NCI-H345 treated with DMSO at 0.1 percent for 48 hours (cell line): ENCODE data around the gene RAB40C.

ENCODE experiments used
- DNase-seq: peaks from one replicate; lab custom pipeline; 2025; ENCODE audit not compliant: unreplicated experiment; lab: John Stamatoyannopoulos, UW

Gene RAB40C

DNA sequence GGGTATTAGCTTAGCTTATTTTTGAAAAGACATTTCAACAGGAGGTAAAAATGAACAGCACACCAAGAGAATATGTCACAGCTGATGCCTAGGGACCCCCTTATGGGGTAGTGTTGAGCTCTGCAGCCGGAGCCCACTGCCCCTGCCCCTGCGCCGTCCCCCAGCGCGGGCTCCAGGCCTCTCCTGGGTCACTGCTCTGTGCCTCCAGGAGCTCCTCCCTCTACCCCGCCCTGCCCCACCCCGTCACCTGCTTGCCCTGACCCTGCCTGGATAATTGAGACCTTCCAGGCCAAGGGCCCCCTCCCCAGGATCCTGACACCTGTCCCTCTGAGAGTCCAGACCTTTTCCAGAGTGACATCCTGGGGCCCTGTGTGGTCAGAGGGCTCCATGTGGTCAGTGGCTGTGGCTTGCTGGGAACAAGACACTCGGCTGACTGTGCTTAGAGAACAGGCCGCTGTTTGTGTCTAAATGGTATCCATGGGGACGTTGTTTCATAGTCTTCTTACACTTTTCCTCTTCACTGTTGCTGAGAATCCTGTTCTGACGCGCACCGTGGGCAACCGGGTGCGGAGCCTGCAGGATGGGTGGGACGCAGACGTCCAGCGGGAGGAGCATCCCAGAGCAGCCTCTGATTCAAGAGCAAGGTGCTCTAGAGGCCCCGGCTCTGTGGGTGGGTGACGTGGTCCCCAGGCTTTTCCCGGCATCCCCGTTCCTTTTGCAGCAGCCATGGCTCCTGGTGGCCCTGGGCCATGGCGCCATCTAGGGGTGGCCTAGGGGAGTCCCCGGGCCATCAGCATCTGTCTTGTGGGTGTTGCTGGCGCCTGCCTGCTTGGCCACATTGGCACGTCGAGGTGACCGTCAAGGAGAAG lies 20.9 kb downstream of the RAB40C start:
- no peak for DNase-seq

DNA sequence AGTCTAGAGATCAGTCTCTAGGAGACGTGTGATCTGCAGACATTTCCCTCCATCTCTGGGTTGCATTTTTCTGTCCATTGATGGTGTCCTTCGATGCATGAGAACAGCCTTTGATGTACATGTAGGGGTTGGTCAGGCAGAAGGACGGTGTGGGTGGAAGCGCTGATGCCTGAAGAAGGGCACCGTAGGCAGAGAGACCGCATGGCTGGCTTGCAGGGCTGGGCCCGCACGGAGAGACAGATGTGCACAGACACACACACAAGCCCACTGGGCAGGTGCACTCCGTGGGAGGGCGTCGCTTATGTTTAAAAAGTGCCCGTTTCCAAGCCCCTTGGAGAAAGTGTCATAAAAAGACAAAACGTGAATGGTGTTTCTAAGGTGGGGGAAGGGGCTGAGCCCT lies 25.3 kb downstream of the RAB40C start:
- DNase-seq = no peak

DNA sequence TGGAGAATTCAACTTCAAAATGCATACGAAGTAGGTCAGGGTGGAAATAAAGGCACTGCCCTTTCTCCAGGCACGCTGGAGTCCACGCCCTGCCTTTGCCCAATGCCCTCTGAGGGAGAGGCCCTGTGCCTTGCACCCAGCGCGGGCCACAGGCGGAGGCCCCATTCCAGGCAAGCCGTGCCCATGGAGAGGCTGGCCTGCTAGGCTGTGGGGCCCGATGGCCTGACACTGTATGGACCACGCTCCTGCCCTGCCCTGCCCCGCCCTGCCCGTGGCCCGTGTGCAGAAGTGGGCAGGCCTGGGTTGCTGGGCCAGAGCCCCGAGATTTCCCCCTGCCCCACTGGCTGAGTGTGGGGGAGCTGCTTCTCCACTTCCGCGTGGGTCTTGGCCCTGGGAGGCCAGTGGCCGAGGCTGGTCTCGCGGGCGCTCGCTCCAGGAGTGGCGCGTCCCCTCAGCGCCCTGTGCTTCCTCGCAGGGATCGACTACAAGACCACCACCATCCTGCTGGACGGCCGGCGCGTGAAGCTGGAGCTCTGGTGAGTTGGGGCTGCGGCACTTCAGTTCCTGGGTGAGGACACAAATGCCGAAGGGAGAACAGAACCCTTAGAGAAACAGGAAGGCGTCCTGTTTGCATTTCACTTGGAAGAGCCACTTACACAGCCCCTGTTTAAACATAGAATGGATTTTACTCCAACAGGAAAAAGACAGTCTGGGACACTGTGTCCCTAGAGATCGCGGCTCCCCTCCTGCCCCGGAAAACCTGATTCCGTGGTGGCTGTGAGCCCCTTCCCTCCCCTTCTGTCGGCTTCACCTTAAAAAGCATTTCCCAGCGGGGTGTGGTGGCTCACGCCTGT lies 27.1 kb downstream of the RAB40C start:
- DNase-seq = no peak

DNA sequence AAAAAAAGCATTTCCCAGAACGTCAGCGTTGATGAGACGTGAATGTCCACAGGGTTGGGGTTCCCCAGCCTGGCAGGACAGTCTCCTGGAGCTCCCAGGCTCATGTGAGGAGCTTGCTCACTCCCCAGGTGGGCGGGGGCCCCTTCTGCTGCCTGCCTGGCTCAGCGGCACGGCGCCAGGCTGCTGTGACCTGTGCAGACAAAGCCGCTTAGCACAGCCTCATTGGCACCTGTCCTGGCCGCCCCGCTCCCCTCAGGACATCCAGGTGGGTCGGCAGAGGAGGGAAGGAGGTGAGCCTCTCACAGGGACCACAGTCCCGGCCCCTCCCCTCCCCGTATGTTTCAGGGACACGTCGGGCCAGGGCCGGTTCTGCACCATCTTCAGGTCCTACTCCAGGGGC lies 28.0 kb downstream of the RAB40C start:
- DNase-seq = no peak

DNA sequence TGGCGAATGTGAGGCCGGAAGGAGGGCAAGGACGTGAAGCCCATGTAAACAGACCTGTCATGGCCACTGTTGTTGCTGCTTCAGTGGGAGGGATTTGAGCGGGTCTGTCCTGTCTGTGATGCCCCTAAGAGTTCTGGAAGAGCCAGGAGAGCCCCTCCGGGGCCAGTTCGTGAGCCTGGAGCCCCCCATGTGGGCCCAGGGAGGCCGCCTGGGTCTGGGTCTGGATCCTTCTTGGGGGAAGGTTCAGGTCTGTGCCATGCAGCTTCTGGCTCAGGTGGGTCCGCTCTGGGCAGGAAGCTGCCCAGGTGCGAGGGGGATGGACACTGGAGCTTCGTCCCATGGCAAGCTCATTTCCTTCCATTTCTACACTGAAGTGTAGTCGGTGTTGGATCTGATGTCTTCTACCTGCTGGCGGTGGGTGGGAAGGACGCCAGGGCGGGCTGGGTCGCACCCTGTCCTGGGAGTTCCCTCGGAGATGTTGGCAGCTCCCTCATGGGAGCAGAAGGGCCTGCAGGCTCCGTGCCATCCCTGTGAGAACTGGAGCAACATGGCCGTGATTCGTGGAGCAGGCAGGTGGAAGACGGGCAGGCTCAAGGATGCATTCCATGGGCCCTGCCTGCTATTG lies 29.7 kb downstream of the RAB40C start:
- no peak for DNase-seq

DNA sequence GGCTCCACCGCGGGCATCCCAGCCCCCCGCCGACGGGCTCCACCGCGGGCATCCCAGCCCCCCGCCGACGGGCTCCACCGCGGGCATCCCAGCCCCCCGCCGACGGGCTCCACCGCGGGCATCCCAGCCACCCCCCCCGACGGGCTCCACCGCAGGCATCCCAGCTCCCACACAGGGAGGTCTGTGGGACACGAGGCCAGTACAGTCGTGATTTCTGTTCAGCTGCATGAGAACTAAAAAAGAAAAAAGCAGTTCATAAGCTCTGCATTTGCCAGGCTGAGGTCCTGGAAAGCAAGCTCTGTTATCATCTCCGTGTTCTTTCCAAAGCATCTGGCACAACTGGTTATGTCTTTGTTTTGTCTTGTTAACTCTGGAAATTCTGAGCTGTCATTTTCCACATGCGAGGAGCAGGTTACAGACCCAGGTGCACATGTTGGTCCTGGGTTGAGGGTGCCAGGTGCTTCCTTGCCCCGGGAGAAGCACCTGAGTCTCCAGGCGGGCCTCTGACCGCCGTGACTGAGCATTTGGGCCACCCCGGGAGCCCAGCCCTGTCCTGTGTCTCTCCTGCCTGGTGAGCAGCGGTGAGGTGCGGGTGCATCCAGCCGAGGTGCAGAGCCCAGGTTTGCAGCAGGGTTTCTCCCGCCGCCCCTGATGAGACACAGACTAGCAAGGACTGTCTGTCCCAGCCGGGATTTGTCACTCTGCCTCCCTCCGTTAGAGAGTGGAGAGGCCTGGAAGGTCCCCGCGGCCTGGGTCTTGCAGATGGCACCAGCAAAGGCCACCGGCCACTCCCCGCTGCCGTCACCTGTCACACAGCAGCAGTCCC lies 31.0 kb downstream of the RAB40C start:
- no peak for DNase-seq

DNA sequence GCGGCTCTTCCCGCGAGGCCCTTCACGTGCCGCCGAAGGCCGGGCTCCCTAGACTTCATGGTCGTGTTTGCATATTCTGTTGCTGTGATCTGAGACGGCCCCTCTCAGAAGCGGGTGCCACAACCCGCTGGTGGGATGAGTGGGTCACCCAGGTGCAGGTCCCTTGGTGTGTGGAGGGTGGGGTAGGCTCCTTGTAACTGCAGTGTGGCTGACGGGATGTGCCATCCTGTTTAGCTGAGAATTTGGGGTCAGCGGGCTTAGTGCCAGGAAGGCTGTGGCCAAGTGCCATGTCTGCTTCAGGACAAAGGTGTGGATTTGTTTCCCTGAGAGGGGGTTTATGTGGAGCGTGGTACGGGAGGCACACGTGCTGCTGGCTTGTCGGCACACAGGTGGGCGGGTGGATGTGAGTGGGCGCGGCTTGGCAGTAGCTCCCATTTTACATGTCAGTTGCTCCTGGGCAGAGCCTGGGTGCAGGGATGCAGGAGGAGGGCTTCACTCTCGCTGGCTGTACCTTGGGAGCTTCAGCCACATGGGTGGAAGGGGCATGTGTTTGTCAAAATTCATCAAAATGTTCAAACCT lies 31.8 kb downstream of the RAB40C start:
- no peak for DNase-seq

DNA sequence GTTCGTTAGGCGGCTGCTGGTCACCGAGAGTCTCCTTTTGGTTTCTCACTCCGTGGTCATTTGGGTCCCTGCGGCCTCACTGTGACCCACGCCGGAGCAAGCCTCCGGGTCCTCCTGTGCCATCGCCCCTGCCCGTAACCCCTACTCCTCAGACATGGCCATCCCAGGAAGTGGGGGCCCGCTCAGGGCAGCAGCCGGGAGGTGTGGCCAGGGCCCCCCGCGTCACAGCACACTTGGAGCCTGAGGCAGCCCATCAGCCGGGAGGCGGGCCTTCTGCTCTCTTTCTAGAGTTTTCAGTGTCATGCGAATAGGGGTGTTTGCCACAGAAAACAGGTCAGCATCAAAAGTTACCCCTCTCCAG lies 33.0 kb downstream of the RAB40C start:
- no peak for DNase-seq

DNA sequence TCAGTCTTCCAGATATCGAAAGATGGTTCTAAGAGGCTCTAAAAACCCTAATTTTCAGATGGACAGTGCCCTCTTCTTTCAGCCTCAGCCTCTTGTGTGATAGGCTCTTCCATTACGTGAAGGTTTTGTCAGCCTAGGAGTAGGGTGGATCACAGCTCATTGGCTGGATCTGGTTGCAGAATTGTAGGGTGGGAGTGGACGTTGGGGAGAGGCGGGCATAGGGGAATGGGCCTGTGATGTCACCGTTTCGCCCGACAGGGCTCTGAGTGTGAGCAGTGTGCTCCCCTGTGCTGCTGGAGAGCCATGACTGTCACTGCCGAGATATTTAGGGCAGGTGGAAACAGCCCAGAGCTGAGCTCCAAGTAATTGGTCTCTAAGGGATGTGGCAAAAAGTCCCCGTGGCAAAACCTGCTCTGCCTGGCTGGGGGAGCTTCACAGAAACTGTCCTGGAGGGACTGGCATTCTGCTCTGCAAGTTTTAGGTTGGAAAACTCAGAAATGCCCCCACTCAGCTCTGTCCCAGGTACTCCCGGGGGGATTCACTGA lies 34.7 kb downstream of the RAB40C start:
- no peak for DNase-seq

DNA sequence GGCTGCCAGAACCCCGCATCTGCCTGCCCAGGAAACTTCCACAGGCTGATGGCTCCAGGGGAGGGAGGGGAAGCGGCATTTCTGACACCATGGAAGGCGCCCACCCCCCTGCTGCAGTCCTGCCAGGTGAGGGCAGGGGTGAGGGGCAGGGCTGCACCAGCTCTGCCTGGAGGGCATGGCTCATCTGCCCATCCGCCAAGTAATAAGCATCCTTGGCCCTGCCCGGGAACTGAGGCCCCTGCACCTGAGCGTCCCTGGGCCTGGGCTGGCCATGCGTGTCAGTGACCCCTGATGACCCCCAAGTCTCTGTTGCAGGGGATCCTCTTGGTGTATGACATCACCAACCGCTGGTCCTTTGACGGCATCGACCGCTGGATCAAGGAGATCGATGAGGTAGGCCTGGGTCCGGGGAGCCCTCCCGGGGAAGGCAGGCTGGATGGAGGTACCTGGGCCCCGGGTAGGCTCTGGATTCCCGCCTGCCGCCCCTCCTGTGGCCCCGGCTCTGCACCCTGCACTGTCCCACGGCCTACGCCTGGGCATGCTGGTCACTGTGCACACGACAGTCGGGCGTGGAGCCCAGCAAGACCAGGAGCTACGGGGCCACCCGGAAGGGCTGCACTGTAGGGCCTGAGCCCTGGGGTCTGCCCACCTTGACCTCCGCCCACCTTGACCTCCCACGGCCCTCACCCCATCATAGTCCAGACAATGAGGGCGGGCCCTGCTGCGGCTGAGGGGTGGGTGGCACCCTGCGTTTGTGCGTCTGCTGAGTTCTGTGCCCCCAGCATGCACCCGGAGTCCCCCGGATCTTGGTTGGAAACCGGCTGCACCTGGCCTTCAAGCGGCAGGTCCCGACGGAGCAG lies 35.5 kb downstream of the RAB40C start:
- DNase-seq = no peak

DNA sequence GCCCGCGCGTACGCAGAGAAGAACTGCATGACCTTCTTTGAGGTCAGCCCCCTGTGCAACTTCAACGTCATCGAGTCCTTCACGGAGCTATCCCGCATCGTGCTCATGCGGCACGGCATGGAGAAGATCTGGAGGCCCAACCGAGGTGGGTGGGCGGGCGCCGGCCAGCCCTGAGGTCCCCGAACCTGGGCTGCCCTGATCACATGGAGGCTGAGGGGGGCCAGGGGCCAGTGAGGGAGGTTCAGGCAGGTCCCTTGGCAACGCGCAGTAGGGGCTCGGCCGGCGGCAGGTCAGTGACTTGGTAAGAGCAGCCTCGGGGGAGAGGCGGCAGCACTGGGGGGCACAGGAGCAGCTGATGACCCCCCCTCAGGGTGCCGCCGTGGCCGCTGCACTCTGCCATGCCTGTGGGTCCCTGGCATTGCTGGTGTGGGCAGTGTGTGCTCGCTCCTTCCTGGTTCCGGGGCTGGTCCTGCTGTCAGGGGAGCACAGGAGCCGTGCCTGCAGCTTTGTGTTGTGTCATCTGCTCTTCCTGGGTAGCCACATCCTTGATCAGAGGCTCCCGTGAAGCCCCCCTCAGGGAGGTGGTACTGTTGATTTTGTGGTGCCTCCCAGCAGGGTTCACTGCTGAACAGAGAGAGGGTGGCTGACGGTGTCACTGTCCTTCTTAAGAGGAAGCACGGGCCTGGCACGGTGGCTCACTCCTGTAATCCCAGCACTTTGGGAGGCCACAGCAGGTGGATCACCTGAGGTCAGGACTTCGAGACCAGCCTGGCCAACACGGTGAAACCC lies 36.3 kb downstream of the RAB40C start:
- DNase-seq = no peak

DNA sequence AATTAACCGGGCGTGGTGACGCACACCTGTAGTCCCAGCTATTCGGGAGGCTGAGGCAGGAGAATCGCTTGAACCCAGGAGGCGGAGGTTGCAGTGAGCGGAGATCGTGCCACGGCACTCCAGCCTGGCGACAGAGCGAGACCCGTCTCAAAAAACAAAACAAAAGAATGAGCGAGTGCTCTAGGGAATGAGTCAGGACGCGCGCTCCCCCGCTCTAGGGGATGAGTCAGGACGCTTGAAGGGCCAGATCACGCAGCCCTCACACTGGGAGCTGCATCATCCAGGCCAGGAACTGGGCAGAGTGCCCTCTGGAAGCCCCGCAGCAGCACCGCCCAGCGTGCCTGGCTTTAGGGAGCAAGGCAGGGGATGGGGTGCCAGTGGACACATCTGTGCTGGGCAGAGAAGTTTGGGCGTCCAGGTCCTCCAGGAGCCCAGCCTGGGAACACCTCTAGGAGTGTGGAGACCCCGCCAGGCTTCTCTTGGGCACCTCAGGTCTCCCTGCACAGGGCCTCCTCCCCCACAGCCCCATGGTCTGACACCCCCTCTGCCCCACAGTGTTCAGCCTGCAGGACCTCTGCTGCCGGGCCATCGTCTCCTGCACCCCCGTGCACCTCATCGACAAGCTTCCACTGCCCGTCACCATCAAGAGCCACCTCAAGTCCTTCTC lies 37.1 kb downstream of the RAB40C start:
- DNase-seq = no peak

DNA sequence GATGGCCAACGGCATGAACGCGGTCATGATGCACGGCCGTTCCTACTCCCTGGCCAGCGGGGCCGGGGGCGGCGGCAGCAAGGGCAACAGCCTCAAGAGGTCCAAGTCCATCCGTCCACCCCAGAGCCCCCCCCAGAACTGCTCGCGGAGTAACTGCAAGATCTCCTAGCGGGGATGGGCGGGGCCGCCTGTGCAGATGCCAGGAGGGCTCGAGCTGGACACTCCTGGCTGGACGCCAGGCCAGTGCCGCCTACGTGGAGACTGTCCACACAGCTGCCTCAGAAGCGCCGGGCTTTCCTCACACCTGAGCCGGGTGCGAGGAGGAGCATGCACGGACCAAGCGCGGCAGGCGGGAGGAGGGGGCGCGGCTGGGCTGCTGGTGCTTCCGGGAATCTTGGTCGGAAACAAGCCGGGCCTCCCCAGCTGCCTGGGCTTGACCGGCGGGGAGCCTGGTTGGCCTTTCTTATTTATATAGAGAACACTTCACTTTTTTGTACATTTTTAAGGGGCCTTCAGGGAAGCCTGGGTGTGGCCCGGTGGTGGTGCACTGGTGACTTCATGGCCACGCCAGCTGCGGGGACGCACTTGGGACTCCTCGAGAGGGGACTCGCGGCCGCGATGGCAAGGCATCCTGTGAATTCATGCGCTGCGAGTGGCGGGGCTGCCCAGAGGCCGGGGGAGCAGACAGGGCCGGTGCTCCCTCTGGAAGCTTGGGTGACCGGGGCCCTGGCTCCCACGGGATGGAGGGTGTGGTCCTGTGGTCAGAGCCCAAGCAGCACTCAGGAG lies 37.8 kb downstream of the RAB40C start:
- DNase-seq = no peak

DNA sequence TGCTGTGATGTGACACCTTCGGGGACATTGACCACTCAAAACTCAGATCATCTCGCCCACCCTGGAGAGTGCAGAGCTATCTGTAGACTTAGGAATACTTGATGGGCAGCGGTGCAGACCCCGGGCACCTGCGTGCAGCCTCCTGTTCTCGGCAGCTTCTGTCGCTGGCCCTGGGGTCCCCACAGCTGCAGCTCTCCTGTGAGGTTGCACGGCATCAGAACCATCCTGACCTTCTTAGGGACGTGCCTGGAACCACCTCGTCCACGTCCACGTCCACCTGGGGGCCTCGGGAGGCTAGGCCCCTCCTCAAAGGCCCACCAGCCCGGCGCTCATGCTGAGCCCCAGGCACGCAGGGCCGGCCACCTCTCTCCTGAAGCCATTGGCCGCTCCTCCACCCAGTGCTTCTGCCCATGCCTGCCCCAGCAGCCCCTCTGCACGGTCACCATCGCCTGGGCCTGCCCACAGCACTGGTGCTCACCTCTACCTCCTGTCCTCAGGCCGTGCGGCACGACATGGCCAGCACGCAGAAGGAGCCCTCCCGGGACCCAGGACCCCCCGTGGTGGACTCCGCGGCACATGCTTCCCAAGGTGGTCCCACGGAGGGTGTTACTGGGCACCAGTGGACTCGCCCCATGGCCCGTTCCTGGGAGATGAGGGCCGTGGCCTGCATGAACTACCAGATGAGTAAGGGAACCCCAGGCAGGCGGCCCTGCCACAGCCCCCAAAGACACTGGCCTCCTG lies 38.6 kb downstream of the RAB40C start:
- DNase-seq = no peak

DNA sequence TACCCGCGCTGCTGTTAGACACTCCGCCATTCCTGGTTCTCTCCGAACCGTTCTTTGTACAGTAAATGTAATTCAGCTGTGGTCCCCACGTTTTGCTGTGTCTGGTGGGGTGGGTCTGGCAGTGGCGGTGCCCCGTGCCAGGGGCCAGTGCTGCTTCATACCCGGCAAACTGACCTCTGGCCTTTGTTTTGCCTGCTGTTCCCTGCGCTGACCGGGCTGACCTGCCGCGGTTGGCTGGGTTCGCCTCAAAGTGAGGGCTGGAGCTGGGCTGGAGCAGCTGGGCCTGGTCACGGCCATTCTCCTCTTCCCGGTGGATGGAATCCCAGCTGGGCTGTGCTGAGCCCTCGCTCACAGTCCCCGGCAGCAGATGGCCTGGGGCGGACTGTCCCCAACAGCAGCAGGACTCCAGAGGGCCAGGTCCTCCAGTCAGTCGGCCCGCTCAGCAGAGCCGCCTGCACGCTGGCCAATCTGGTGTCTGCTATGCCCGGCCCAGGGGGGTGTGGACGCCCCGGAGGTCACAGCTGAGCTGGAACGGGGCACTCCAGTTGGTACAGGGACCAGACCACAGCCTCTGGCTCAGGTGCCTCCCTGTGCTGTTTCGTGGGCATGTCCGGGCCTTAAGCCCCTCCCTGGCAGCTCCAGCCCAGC lies 39.4 kb downstream of the RAB40C start:
- DNase-seq = no peak

DNA sequence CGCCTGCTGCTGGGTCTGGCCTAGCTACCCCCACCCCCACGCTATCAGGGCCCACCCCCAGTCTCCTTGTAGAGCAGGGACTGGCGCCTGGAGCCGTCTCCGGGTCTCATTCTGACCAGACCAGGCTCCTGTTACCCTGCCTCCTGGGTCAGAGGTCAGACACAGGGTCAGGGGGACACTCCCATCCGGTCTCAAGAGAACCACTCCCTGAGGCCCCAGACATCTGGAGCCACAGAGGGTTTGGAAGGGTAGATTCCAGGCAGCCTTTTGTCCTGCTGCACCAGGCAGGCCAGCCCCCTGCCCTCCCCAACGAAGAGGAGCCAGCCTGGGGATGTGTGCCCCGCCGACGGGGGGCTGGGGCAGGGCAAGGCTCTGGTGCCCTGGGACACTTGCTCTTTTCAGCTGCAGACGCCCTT lies 40.0 kb downstream of the RAB40C start:
- DNase-seq = no peak
